Upper lobe of right lung (tissue), 1 donor: ENCODE measurements around the gene STX4. TPM values are rescaled to one million over a fixed set of nuclear protein-coding genes. Genes with fewer than 3 reads are reported as not detected.

Experiments used
- ATAC-seq: fragments of 200-7000 bp; cut with Tn5 transposase; one replicate; pipeline ENCODE4 v1.9.1; 2020; ENCODE audit warnings: mild to moderate bottlenecking, moderate library complexity
- DNase-seq: peaks from one replicate; pipeline ENCODE4 v3.0.0-alpha.2; 2020
- H3K27ac ChIP-seq: fragments of 200-600 bp; one replicate; pipeline ENCODE4 v1.8.0; 2022
- H3K27me3 ChIP-seq: fragments of 200-600 bp; one replicate; pipeline ENCODE4 v1.8.0; 2022; ENCODE audit warnings: mild to moderate bottlenecking
- H3K36me3 ChIP-seq: fragments of 200-600 bp; one replicate; pipeline ENCODE4 v1.8.0; 2022
- H3K4me1 ChIP-seq: fragments of 200-600 bp; one replicate; pipeline ENCODE4 v1.8.0; 2022
- H3K4me3 ChIP-seq: fragments of 200-600 bp; one replicate; pipeline ENCODE4 v1.8.0; 2022; ENCODE audit warnings: mild to moderate bottlenecking
- H3K9me3 ChIP-seq: fragments of 200-600 bp; one replicate; pipeline ENCODE4 v1.8.0; 2022
- CTCF ChIP-seq: fragments of 200-600 bp; IDR thresholded peaks from one replicate; pipeline ENCODE4 v1.8.0; 2022; ENCODE audit warnings: antibody characterized with exemption
- intact Hi-C: fragments of 100-400 bp; cut with DNase I; formaldehyde crosslinking; loops from one replicate; pipeline ENCODE4 v1.11.0; 2022
- total RNA-seq: library from RNA; stranded (reverse); fragmentation: NEBNext Ultra II Directional; extraction: Animal tissue kit (Norgen Biotek cat#: 25700); gene quantifications from one replicate; pipeline ENCODE4 v1.2.1, GENCODE V29; 2021
- donor health status: DM: no; HTN: yes; CAD: no; lungs with severe emphysema.

Gene STX4
- total RNA-seq, 1 donor from 2014 or later: 91.7 TPM

DNA sequence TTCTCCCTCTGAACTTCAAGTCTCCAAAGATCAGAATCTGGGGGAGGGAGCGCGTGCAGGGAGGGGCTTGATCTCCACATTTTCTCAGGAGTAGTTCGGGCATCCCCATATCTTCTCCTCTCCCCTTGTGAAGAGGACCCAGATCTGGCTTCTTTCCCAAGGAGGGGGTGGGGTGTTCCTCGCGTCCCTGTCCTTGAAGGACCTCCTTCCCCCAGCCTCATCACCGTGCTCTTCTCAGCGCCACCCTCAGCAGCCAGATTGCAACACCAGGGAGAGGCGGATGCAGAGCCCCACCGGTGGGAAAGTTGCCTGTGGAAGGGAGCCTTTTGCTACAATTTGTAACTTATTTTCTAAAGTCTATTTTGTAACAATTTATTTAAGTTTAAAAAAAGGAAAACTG lies 49.7 kb downstream of the STX4 start:
- peaks cover 54% of the 10 kb centered on the region for H3K36me3 ChIP-seq
- H3K4me1 ChIP-seq: no peaks in the 10 kb centered on the region
- H3K9me3 ChIP-seq: no peaks in the 10 kb centered on the region
- no peaks in the 10 kb centered on the region for H3K27me3 ChIP-seq
- intact Hi-C loops: no loop called here
- TF ChIP-seq CTCF: no peak
- no peak overlapping the region for H3K27ac ChIP-seq
- no peak overlapping the region for H3K4me3 ChIP-seq
- ATAC-seq (no peak), DNase-seq (no peak)

DNA sequence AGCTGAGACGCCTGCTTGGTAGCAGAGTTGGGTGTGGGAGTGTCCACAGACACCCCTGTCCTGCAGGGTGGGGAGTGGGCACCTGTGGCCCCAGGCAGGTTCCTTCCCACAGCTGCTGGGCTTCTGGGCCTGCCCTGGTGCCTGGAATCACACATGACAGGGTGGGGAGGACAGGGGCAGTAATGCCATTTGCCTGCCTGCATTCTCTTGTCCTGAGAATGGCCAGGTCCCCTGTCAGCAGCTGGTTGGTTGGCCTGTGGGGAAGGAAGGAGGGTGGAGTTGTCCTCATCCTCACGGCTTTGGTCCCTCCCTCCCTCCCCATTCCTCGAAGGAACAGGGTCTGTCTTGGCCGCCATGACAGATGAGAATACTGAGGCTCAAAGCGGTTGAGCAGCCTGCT lies 50.2 kb downstream of the STX4 start:
- ATAC-seq: no peak
- H3K36me3 ChIP-seq: peaks cover 49% of the 10 kb centered on the region
- H3K4me1 ChIP-seq: no peaks in the 10 kb centered on the region
- TF ChIP-seq CTCF: no peak
- intact Hi-C loops: no loop called here
- H3K27ac ChIP-seq: no peak overlapping the region
- DNase-seq: no peak
- no peak overlapping the region for H3K4me3 ChIP-seq
- H3K9me3 ChIP-seq: no peaks in the 10 kb centered on the region
- no peaks in the 10 kb centered on the region for H3K27me3 ChIP-seq

DNA sequence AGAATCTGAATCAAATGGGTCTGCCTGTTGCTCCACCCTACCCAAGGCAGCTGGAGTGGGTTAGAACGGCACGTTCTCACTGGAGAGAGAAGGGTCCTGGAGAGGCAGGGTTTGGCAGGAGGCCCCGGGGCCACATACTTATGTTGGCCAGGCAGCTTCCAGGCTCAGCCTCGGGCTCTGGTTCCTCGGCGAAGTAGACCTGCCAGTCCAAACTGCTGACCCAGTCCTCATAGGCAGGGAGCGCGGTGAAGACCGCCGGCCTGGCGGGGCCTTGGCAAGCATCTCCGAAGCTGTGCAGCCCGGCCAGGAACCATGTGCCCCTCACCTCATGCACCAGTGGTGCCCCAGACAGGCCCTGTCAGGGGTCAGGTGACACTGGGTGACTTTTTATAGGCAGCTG lies 50.6 kb downstream of the STX4 start:
- Histone ChIP-seq H3K27ac (no peak overlapping the region), H3K4me3 (no peak overlapping the region), H3K4me1 (no peaks in the 10 kb centered on the region), H3K36me3 (peaks cover 45% of the 10 kb centered on the region), H3K27me3 (no peaks in the 10 kb centered on the region), H3K9me3 (no peaks in the 10 kb centered on the region)
- DNase-seq: no peak
- intact Hi-C loops: no loop called here
- no peak for TF ChIP-seq CTCF
- ATAC-seq: peak; percentile 65

DNA sequence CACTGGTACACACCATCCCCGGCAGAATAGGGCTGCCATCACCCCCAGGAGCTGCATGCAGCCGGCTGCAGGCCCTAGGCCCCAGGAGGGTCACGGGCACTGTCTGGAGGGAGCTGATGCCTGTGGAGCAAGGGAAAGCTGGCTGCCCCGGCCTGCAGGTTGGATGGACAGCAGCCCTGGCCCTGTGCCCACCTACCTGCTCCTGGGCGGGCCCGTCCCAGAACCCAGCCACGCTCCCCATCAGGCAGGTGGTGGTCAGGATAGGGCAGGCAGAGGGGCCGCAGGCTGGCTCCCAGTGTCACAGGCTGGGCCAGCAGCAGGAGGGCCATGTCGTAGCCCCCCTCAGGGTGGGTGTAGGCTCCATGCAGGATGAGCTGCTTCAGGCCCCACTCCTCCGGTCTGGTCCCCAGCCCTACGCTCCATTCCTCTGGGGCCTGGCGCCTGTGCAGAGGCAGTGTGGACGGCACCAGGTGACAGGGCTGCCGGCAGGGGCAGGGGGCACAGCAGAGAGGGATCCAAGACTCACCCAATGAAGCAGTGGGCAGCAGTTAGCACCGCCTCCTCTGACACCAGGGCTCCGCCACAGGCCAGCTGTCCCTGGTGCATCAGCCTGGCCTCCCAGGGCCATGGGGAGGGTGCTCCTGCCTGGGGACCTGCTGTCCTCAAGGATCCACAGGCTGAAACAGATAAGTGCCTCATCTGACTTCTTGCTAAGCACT lies 51.4 kb downstream of the STX4 start:
- no peaks in the 10 kb centered on the region for H3K27me3 ChIP-seq
- no peak overlapping the region for H3K27ac ChIP-seq
- no peaks in the 10 kb centered on the region for H3K9me3 ChIP-seq
- DNase-seq (no peak), ATAC-seq (no peak)
- peaks cover 38% of the 10 kb centered on the region for H3K36me3 ChIP-seq
- no peak for TF ChIP-seq CTCF
- no peaks in the 10 kb centered on the region for H3K4me1 ChIP-seq
- no peak overlapping the region for H3K4me3 ChIP-seq
- intact Hi-C loops: no loop called here

GRCh38 chr16:31085411-31085810 lies 52.1 kb downstream of the STX4 start:
- TF ChIP-seq CTCF: no peak
- Histone ChIP-seq H3K27ac (no peak overlapping the region), H3K4me3 (no peak overlapping the region), H3K36me3 (peaks cover 32% of the 10 kb centered on the region), H3K9me3 (no peaks in the 10 kb centered on the region), H3K27me3 (no peaks in the 10 kb centered on the region), H3K4me1 (no peaks in the 10 kb centered on the region)
- intact Hi-C loops: no loop called here
- ATAC-seq (no peak), DNase-seq (no peak)
